Loucy (cell line): ENCODE measurements around the gene DHX40.

ENCODE experiments used
- H2AFZ ChIP-seq: fragments of 200-600 bp; sonication (generic); 2 replicates; pipeline ENCODE4 v1.6.0; 2016; ENCODE audit warnings: antibody characterized with exemption, mild to moderate bottlenecking, low read length, moderate library complexity
- H3F3A ChIP-seq: fragments of 200-600 bp; 2 replicates; pipeline ENCODE4 v1.6.0; 2016; ENCODE audit warnings: antibody characterized with exemption, low read depth, mild to moderate bottlenecking
- H3K27me3 ChIP-seq: fragments of 200-600 bp; sonication (generic); 2 replicates; pipeline ENCODE4 v1.6.1; 2014; ENCODE audit warnings: low read length, mild to moderate bottlenecking; ENCODE audit not compliant: insufficient read depth, poor library complexity, severe bottlenecking
- H3K36me3 ChIP-seq: fragments of 200-600 bp; sonication (generic); 2 replicates; pipeline ENCODE4 v1.6.1; 2016; ENCODE audit warnings: low read length; ENCODE audit not compliant: insufficient read depth
- H3K4me1 ChIP-seq: fragments of 200-600 bp; sonication (generic); 2 replicates; pipeline ENCODE4 v1.5.1; 2014; ENCODE audit warnings: low read length, mild to moderate bottlenecking; ENCODE audit not compliant: insufficient read depth, poor library complexity, severe bottlenecking
- H3K4me2 ChIP-seq: fragments of 200-600 bp; sonication (generic); 2 replicates; pipeline ENCODE4 v1.6.0; 2014; ENCODE audit warnings: antibody characterized with exemption, low read length, low read depth, mild to moderate bottlenecking; ENCODE audit not compliant: poor library complexity, severe bottlenecking
- H3K4me3 ChIP-seq: fragments of 200-600 bp; sonication (generic); 2 replicates; pipeline ENCODE4 v1.5.1; 2014; ENCODE audit warnings: low read length, mild to moderate bottlenecking, mixed read lengths; ENCODE audit not compliant: poor library complexity, severe bottlenecking
- H3K79me2 ChIP-seq: fragments of 200-600 bp; sonication (generic); 2 replicates; pipeline ENCODE4 v1.6.1; 2014; ENCODE audit warnings: low read length; ENCODE audit not compliant: insufficient read depth
- H3K9ac ChIP-seq: fragments of 200-600 bp; sonication (generic); 2 replicates; pipeline ENCODE4 v1.6.0; 2014; ENCODE audit warnings: mild to moderate bottlenecking, low read depth, low read length, moderate library complexity; ENCODE audit not compliant: poor library complexity, severe bottlenecking
- H3K9me2 ChIP-seq: fragments of 200-600 bp; sonication (generic); replicated peaks from 2 replicates; pipeline ENCODE4 v1.6.1; 2016; ENCODE audit warnings: low read depth, low read length, mixed read lengths
- H3K9me3 ChIP-seq: fragments of 200-600 bp; sonication (generic); 2 replicates; pipeline ENCODE4 v1.6.1; 2014; ENCODE audit warnings: mild to moderate bottlenecking, antibody characterized with exemption, low read length, low read depth; ENCODE audit not compliant: insufficient read depth
- H4K20me1 ChIP-seq: fragments of 200-600 bp; sonication (generic); 2 replicates; pipeline ENCODE4 v1.6.0; 2014; ENCODE audit warnings: antibody characterized with exemption, low read length, mild to moderate bottlenecking; ENCODE audit not compliant: insufficient read depth, poor library complexity, severe bottlenecking
- EZH2phosphoT487 ChIP-seq: fragments of 200-600 bp; IDR thresholded peaks from 2 replicates; pipeline ENCODE4 v1.6.1; 2018; ENCODE audit warnings: antibody characterized with exemption, mild to moderate bottlenecking, moderate library complexity, borderline replicate concordance
- TF ChIP-seq, protein P1 (sequence below): fragments of 200-600 bp; sonication (generic); conservative IDR thresholded peaks from 2 replicates; pipeline ENCODE4 v1.5.1; 2014; ENCODE audit warnings: mild to moderate bottlenecking, antibody characterized with exemption, low read length

The DHX40 gene

DNA sequence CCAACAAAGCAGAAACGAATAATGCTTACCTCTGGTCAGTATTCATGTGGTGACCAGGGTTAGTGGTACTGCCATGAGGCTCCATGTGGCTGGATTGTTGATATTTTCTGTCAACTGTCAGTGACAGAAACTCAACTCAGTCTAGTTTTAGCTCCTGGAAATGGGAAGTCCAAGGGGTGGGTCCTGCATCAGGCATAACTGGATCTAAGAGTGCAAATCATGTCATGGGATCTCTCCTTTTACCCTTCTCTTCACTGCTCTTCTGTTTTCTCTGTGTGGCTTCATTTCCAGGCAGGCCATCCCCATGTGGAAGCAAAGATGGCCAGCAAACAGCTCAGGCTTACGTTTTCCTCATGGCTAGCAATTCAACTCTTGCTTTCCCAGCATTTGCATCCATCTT lies 39.0 kb upstream of the DHX40 start:
- Histone ChIP-seq H3K4me3 (no peak overlapping the region), H3K79me2 (no peaks in the 10 kb centered on the region), H3K9me2 (no peaks in the 10 kb centered on the region), H2AFZ (no peak overlapping the region), H3K4me1 (no peaks in the 10 kb centered on the region), H4K20me1 (no peaks in the 10 kb centered on the region), H3K4me2 (no peak overlapping the region), H3K36me3 (no peaks in the 10 kb centered on the region), H3K27me3 (no peaks in the 10 kb centered on the region), H3F3A (no peaks in the 10 kb centered on the region), H3K9ac (no peak overlapping the region), H3K9me3 (no peaks in the 10 kb centered on the region)
- TF ChIP-seq EZH2phosphoT487, result no peak
- TF ChIP-seq, protein P1, sequence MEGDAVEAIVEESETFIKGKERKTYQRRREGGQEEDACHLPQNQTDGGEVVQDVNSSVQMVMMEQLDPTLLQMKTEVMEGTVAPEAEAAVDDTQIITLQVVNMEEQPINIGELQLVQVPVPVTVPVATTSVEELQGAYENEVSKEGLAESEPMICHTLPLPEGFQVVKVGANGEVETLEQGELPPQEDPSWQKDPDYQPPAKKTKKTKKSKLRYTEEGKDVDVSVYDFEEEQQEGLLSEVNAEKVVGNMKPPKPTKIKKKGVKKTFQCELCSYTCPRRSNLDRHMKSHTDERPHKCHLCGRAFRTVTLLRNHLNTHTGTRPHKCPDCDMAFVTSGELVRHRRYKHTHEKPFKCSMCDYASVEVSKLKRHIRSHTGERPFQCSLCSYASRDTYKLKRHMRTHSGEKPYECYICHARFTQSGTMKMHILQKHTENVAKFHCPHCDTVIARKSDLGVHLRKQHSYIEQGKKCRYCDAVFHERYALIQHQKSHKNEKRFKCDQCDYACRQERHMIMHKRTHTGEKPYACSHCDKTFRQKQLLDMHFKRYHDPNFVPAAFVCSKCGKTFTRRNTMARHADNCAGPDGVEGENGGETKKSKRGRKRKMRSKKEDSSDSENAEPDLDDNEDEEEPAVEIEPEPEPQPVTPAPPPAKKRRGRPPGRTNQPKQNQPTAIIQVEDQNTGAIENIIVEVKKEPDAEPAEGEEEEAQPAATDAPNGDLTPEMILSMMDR, result no peak

DNA sequence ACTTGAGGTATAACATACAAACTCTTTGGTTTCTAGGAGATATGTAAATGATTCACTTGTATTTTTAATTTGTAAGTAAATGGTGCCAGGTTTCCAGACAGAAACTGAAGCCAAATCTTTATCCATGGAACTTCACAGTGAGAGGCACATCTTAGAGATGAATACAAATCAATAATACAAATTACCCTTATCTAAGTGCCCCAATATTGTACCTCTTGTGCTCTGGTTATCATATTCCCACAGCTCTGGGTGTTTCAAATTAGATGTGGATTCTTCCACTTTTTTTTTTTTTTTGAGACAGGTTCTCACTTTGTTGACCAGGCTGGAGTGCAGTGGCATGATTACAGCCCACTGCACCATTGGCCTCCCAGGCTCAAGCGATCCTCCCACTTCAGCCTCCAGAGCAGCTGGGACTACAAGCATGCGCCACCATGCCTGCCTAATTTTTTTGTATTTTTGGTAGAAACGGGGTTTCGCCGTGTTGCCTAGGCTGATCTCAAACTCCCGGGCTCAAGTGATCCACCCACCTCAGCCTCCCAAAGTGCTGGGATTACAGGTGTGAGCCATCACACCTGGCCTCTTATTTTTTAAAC lies 38.0 kb upstream of the DHX40 start:
- no peak overlapping the region for H3K9ac ChIP-seq
- no peaks in the 10 kb centered on the region for H3F3A ChIP-seq
- H2AFZ ChIP-seq, result no peak overlapping the region
- no peaks in the 10 kb centered on the region for H3K36me3 ChIP-seq
- no peaks in the 10 kb centered on the region for H3K4me1 ChIP-seq
- H3K79me2 ChIP-seq, result no peaks in the 10 kb centered on the region
- H3K9me2 ChIP-seq, result no peaks in the 10 kb centered on the region
- H3K4me3 ChIP-seq, result no peak overlapping the region
- no peak overlapping the region for H3K4me2 ChIP-seq
- no peak for TF ChIP-seq EZH2phosphoT487
- TF ChIP-seq, protein P1, result no peak
- no peaks in the 10 kb centered on the region for H3K9me3 ChIP-seq
- no peaks in the 10 kb centered on the region for H4K20me1 ChIP-seq
- H3K27me3 ChIP-seq, result no peaks in the 10 kb centered on the region

DNA sequence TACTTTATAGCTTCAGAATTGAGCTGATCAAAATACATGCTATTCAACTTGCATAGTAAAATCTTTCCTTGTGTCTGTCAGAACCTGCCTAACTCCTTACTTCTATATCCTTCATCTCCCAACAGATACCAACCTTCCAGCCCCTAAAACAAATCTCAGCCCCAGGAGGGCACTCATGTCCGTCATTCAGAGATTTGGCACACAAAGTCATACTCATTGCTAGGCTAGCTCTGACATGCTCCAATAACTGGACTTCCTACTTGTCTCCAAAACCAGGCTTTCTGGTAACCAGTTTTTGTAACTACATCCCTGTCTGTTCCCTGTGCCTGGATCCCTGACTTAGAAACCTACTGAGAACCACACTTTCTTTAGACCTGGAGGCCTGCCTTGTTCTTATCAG lies 37.5 kb upstream of the DHX40 start:
- H3K9me3 ChIP-seq, result no peaks in the 10 kb centered on the region
- H3K79me2 ChIP-seq, result no peaks in the 10 kb centered on the region
- no peaks in the 10 kb centered on the region for H3K4me1 ChIP-seq
- H3K4me2 ChIP-seq, result no peak overlapping the region
- no peaks in the 10 kb centered on the region for H3F3A ChIP-seq
- no peak overlapping the region for H3K4me3 ChIP-seq
- H2AFZ ChIP-seq, result no peak overlapping the region
- no peaks in the 10 kb centered on the region for H3K27me3 ChIP-seq
- H3K9ac ChIP-seq, result no peak overlapping the region
- no peaks in the 10 kb centered on the region for H4K20me1 ChIP-seq
- H3K36me3 ChIP-seq, result no peaks in the 10 kb centered on the region
- H3K9me2 ChIP-seq, result no peaks in the 10 kb centered on the region
- TF ChIP-seq EZH2phosphoT487, result no peak
- TF ChIP-seq, protein P1, result no peak
